ENCODE data around the gene TCF20. TPM values are rescaled to one million over a fixed set of nuclear protein-coding genes. Genes with fewer than 3 reads are reported as not detected.

The TCF20 gene
- total and polyA plus RNA-seq, 4 donors = 1.0 to 15.8 (median 9.4) TPM

DNA sequence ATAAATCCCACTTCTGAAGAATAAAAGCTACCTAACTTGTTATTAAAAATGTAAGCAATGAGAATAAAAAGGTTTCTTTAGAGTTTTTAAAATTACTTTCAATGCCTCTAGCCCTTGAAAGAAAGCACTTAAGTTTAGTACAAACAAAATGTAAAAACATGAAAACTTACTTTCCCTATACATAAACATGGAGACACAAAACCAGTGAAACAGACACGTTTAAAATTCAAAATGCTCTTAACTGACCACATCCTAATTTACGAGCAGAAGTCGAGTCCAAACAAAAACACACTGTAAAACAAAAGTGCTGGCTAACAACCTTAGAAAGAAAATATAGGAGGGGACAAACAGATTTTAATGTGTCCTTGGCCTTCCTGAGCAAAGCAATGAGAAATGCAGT is 36.6 kb downstream of the TCF20 start:
- Histone ChIP-seq H3K4me1 (ENCODE audit: control insufficient read depth in 4 of 4, insufficient read depth in 4 of 4, low read length in 3 of 4) (peaks cover 0 to 6% (median 1%) of the 10 kb centered on the region in 4 donors), H3K27ac (ENCODE audit: low read depth in 1 of 2, low read length in 2 of 2) (no peak overlapping the region), H3K36me3 (ENCODE audit: control insufficient read depth in 4 of 4, insufficient read depth in 3 of 4, low read depth in 1 of 4, low read length in 3 of 4) (no peaks in the 10 kb centered on the region), H3K27me3 (ENCODE audit: control insufficient read depth in 4 of 4, insufficient read depth in 4 of 4, low read length in 3 of 4) (no peaks in the 10 kb centered on the region), H3K9me3 (ENCODE audit: control insufficient read depth in 4 of 4, low read length in 3 of 4) (peaks cover 0 to 6% (median under 1%) of the 10 kb centered on the region in 4 donors), H3K4me3 (ENCODE audit: low read depth in 1 of 3, low read length in 3 of 3) (no peak overlapping the region), H3K9ac (ENCODE audit: low read depth in 1 of 2, low read length in 2 of 2) (no peak overlapping the region)
- no peak for TF ChIP-seq FOXA2 (IDR thresholded peaks at IDR 0.05)
- TF ChIP-seq SP1 (IDR thresholded peaks at IDR 0.05) = no peak
- TF ChIP-seq, protein P1, sequence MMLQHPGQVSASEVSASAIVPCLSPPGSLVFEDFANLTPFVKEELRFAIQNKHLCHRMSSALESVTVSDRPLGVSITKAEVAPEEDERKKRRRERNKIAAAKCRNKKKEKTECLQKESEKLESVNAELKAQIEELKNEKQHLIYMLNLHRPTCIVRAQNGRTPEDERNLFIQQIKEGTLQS (IDR thresholded peaks at IDR 0.05) = no peak
- TF ChIP-seq RXRA (IDR thresholded peaks at IDR 0.05) = no peak
- TF ChIP-seq, protein P2, sequence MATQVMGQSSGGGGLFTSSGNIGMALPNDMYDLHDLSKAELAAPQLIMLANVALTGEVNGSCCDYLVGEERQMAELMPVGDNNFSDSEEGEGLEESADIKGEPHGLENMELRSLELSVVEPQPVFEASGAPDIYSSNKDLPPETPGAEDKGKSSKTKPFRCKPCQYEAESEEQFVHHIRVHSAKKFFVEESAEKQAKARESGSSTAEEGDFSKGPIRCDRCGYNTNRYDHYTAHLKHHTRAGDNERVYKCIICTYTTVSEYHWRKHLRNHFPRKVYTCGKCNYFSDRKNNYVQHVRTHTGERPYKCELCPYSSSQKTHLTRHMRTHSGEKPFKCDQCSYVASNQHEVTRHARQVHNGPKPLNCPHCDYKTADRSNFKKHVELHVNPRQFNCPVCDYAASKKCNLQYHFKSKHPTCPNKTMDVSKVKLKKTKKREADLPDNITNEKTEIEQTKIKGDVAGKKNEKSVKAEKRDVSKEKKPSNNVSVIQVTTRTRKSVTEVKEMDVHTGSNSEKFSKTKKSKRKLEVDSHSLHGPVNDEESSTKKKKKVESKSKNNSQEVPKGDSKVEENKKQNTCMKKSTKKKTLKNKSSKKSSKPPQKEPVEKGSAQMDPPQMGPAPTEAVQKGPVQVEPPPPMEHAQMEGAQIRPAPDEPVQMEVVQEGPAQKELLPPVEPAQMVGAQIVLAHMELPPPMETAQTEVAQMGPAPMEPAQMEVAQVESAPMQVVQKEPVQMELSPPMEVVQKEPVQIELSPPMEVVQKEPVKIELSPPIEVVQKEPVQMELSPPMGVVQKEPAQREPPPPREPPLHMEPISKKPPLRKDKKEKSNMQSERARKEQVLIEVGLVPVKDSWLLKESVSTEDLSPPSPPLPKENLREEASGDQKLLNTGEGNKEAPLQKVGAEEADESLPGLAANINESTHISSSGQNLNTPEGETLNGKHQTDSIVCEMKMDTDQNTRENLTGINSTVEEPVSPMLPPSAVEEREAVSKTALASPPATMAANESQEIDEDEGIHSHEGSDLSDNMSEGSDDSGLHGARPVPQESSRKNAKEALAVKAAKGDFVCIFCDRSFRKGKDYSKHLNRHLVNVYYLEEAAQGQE (IDR thresholded peaks at IDR 0.05) = no peak
- no peak for TF ChIP-seq HNF4G (IDR thresholded peaks at IDR 0.05)
- no peak for TF ChIP-seq JUND (IDR thresholded peaks at IDR 0.05)
- no peak for TF ChIP-seq NR2F2 (IDR thresholded peaks at IDR 0.05)
- TF ChIP-seq, protein P3, sequence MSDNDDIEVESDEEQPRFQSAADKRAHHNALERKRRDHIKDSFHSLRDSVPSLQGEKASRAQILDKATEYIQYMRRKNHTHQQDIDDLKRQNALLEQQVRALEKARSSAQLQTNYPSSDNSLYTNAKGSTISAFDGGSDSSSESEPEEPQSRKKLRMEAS (IDR thresholded peaks at IDR 0.05) = no peak
- TF ChIP-seq RAD21 (IDR thresholded peaks at IDR 0.05) = no peak
- no peak for TF ChIP-seq EGR1 (IDR thresholded peaks at IDR 0.05; ENCODE audit: low read depth in 2 of 2)
- TF ChIP-seq, protein P4, sequence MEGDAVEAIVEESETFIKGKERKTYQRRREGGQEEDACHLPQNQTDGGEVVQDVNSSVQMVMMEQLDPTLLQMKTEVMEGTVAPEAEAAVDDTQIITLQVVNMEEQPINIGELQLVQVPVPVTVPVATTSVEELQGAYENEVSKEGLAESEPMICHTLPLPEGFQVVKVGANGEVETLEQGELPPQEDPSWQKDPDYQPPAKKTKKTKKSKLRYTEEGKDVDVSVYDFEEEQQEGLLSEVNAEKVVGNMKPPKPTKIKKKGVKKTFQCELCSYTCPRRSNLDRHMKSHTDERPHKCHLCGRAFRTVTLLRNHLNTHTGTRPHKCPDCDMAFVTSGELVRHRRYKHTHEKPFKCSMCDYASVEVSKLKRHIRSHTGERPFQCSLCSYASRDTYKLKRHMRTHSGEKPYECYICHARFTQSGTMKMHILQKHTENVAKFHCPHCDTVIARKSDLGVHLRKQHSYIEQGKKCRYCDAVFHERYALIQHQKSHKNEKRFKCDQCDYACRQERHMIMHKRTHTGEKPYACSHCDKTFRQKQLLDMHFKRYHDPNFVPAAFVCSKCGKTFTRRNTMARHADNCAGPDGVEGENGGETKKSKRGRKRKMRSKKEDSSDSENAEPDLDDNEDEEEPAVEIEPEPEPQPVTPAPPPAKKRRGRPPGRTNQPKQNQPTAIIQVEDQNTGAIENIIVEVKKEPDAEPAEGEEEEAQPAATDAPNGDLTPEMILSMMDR (IDR thresholded peaks at IDR 0.05; ENCODE audit: low read depth, low read length, missing input control) = no peak
- TF ChIP-seq, protein P5, sequence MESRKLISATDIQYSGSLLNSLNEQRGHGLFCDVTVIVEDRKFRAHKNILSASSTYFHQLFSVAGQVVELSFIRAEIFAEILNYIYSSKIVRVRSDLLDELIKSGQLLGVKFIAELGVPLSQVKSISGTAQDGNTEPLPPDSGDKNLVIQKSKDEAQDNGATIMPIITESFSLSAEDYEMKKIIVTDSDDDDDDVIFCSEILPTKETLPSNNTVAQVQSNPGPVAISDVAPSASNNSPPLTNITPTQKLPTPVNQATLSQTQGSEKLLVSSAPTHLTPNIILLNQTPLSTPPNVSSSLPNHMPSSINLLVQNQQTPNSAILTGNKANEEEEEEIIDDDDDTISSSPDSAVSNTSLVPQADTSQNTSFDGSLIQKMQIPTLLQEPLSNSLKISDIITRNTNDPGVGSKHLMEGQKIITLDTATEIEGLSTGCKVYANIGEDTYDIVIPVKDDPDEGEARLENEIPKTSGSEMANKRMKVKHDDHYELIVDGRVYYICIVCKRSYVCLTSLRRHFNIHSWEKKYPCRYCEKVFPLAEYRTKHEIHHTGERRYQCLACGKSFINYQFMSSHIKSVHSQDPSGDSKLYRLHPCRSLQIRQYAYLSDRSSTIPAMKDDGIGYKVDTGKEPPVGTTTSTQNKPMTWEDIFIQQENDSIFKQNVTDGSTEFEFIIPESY (IDR thresholded peaks at IDR 0.05) = no peak
- no peak for TF ChIP-seq HNF4A (conservative IDR thresholded peaks at IDR 0.05)
- TF ChIP-seq TAF1 (conservative IDR thresholded peaks at IDR 0.05) = no peak
- no peak for TF ChIP-seq FOXA1 (IDR thresholded peaks at IDR 0.05)
- TF ChIP-seq GABPA (IDR thresholded peaks at IDR 0.05 in 1 of 2, conservative IDR thresholded peaks at IDR 0.05 in 1 of 2) = no peak
- DNase-seq (ENCODE audit: low spot score) = no peak
- WGBS = 71% methylated on average over 3 of the region's 3 CpGs

Measured in liver (tissue), 9 donors.